ENCODE measurements around the gene BCL2. TPM values are rescaled to one million over a fixed set of nuclear protein-coding genes. Genes with fewer than 3 reads are reported as not detected.

BCL2 gene
- polyA plus RNA-seq, 1 of the 3 experiments (the other 2 are of a cell fraction): 1.5 TPM

GRCh38 chr18:63177259-63177658, 142.3 kb downstream of the BCL2 start:
- peaks cover 3% of the 10 kb centered on the region for H3F3A ChIP-seq (replicated peaks; ENCODE audit: insufficient read depth)
- WGBS (ENCODE audit: low lambda C conversion rate): 91% methylated on average over 6 of the region's 6 CpGs
- no peak for DNase-seq
- no peaks in the 10 kb centered on the region for H3K9me2 ChIP-seq
- H3K9ac ChIP-seq: no peak overlapping the region
- no peak overlapping the region for H3K4me3 ChIP-seq (ENCODE audit: low read depth in 2 of 2, low read length in 1 of 2)
- no peaks in the 10 kb centered on the region for H4K20me1 ChIP-seq (ENCODE audit: insufficient read depth)
- no peak overlapping the region for H3K27ac ChIP-seq (ENCODE audit: low read depth in 2 of 2, low read length in 1 of 2)
- H3K79me2 ChIP-seq (ENCODE audit: insufficient read depth): no peaks in the 10 kb centered on the region
- no peak overlapping the region for H3K4me2 ChIP-seq
- H2AFZ ChIP-seq (ENCODE audit: low read depth): no peak overlapping the region
- H3K27me3 ChIP-seq (ENCODE audit: insufficient read depth): no peaks in the 10 kb centered on the region
- peaks cover 0 to 5% of the 10 kb centered on the region in 2 experiments; a peak in 1 of 4 replicates for H3K4me1 ChIP-seq (ENCODE audit: control insufficient read depth in 1 of 2, insufficient read depth in 2 of 2, low read depth in 1 of 2, low read length in 1 of 2)
- no peak for TF ChIP-seq FOXJ3 (CRISPR knock-in tag; IDR thresholded peaks at IDR 0.05)
- no peak for TF ChIP-seq ZBTB33 (IDR thresholded peaks at IDR 0.05; ENCODE audit: borderline replicate concordance, low read depth)
- no peak for TF ChIP-seq SMC3 (IDR thresholded peaks at IDR 0.05; ENCODE audit: low read depth, low read length)
- no peak for TF ChIP-seq USF2 (IDR thresholded peaks at IDR 0.05; ENCODE audit: borderline replicate concordance, low read depth, low read length)
- TF ChIP-seq POLR2AphosphoS5 (IDR thresholded peaks at IDR 0.05; ENCODE audit: low read depth, low read length): no peak
- TF ChIP-seq NFIC (IDR thresholded peaks at IDR 0.05; ENCODE audit: borderline replicate concordance): no peak
- no peak for TF ChIP-seq YY1 (IDR thresholded peaks at IDR 0.05; ENCODE audit: low read depth)
- TF ChIP-seq JUND (IDR thresholded peaks at IDR 0.05): no peak
- TF ChIP-seq ELF1 (IDR thresholded peaks at IDR 0.05): no peak
- no peak for TF ChIP-seq NRF1 (IDR thresholded peaks at IDR 0.05; ENCODE audit: low read depth, low read length)
- TF ChIP-seq RFX5 (IDR thresholded peaks at IDR 0.05; ENCODE audit: low read length): no peak
- no peak for TF ChIP-seq FOXM1 (IDR thresholded peaks at IDR 0.05; ENCODE audit: low read depth)
- TF ChIP-seq MEF2A (IDR thresholded peaks at IDR 0.05; ENCODE audit: borderline replicate concordance, low read depth): no peak
- no peaks in the 10 kb centered on the region for H3K36me3 ChIP-seq (replicated peaks in 1 of 2; ENCODE audit: control insufficient read depth in 1 of 2, insufficient read depth in 2 of 2, low read length in 1 of 2)
- no peaks in the 10 kb centered on the region for H3K9me3 ChIP-seq
- POLR2A ChIA-PET: no interaction called here
- CTCF ChIA-PET: interaction anchor here (0.9 kb wide), 1 partner anchor 20 kb away, joined by 3 read pairs; no protein-coding TSS in a partner anchor

- H3K9ac ChIP-seq: no peak overlapping the region
- POLR2A ChIA-PET: no interaction called here
- H3F3A ChIP-seq (replicated peaks; ENCODE audit: insufficient read depth): peaks cover 3% of the 10 kb centered on the region
- CTCF ChIA-PET: interaction anchor here (1.4 kb wide), 1 partner anchor 9 kb away, joined by 4 read pairs; no protein-coding TSS in a partner anchor
- no peak overlapping the region for H3K27ac ChIP-seq (ENCODE audit: low read depth in 2 of 2, low read length in 1 of 2)
- no peaks in the 10 kb centered on the region for H3K79me2 ChIP-seq (ENCODE audit: insufficient read depth)
- no peak for DNase-seq
- H3K9me3 ChIP-seq: no peaks in the 10 kb centered on the region
- no peaks in the 10 kb centered on the region for H3K36me3 ChIP-seq (replicated peaks in 1 of 2; ENCODE audit: control insufficient read depth in 1 of 2, insufficient read depth in 2 of 2, low read length in 1 of 2)
- H3K9me2 ChIP-seq: no peaks in the 10 kb centered on the region
- H3K4me2 ChIP-seq: no peak overlapping the region
- 84% methylated on average over 2 of the region's 2 CpGs for WGBS (ENCODE audit: low lambda C conversion rate)
- H3K27me3 ChIP-seq (ENCODE audit: insufficient read depth): no peaks in the 10 kb centered on the region
- no peak overlapping the region for H3K4me3 ChIP-seq (ENCODE audit: low read depth in 2 of 2, low read length in 1 of 2)
- TF ChIP-seq IRF3 (IDR thresholded peaks at IDR 0.05; ENCODE audit: low read depth, low read length) (no peak), SMC3 (IDR thresholded peaks at IDR 0.05; ENCODE audit: low read depth, low read length) (no peak), SIN3A (IDR thresholded peaks at IDR 0.05; ENCODE audit: borderline replicate concordance, low read depth, low read length) (no peak), CHD2 (IDR thresholded peaks at IDR 0.05; ENCODE audit: low read length, partially characterized antibody) (no peak), NFIC (IDR thresholded peaks at IDR 0.05; ENCODE audit: borderline replicate concordance) (no peak), FOXJ3 (CRISPR knock-in tag; IDR thresholded peaks at IDR 0.05) (no peak), RAD21 (IDR thresholded peaks at IDR 0.05; ENCODE audit: low read length) (no peak), CTCF (IDR thresholded peaks at IDR 0.05) (no peak), PBX3 (IDR thresholded peaks at IDR 0.05) (no peak), POLR2AphosphoS5 (IDR thresholded peaks at IDR 0.05; ENCODE audit: low read depth, low read length) (no peak), ELF1 (IDR thresholded peaks at IDR 0.05) (no peak), FOXM1 (IDR thresholded peaks at IDR 0.05; ENCODE audit: low read depth) (no peak), TEAD4 (IDR thresholded peaks at IDR 0.05; ENCODE audit: borderline replicate concordance, insufficient read depth) (no peak), JUND (IDR thresholded peaks at IDR 0.05) (no peak), MXI1 (IDR thresholded peaks at IDR 0.05; ENCODE audit: low read depth, low read length) (no peak)
- no peaks in the 10 kb centered on the region for H4K20me1 ChIP-seq (ENCODE audit: insufficient read depth)
- H2AFZ ChIP-seq (ENCODE audit: low read depth): no peak overlapping the region
- H3K4me1 ChIP-seq (ENCODE audit: control insufficient read depth in 1 of 2, insufficient read depth in 2 of 2, low read depth in 1 of 2, low read length in 1 of 2): no peaks in the 10 kb centered on the region; a peak in 1 of 4 replicates
Observed at GRCh38 chr18:63175264-63175663, 144.3 kb downstream of the BCL2 start.

All from SK-N-SH (cell line).